HepG2 (cell line): ENCODE data around the gene PSMB8. TPM values are rescaled to one million over a fixed set of nuclear protein-coding genes. Genes with fewer than 3 reads are reported as not detected.

Experiments
- CSRNP1 ChIP-seq: sonication (generic); formaldehyde crosslinking; IDR thresholded peaks from 2 replicates; pipeline ENCODE4 v1.8.1; 2023; ENCODE audit warnings: mild to moderate bottlenecking, missing genetic modification reagents
- E2F2 ChIP-seq: sonication (generic); formaldehyde crosslinking; IDR thresholded peaks from 2 replicates; pipeline ENCODE4 v1.4.0; 2020; ENCODE audit warnings: missing genetic modification reagents, borderline replicate concordance
- GZF1 ChIP-seq: sonication (generic); formaldehyde crosslinking; IDR thresholded peaks from 2 replicates; pipeline ENCODE4 v1.5.1; 2020; ENCODE audit warnings: mild to moderate bottlenecking, missing genetic modification reagents
- HNF1B ChIP-seq: sonication (generic); formaldehyde crosslinking; IDR thresholded peaks from 2 replicates; pipeline ENCODE4 v1.5.1; 2020; ENCODE audit warnings: mild to moderate bottlenecking, moderate library complexity, missing genetic modification reagents
- MYC ChIP-seq: sonication (generic); formaldehyde crosslinking; IDR thresholded peaks from 2 replicates; pipeline ENCODE4 v1.9.0; 2021; ENCODE audit warnings: missing genetic modification reagents, borderline replicate concordance
- NFKB2 ChIP-seq: sonication (generic); formaldehyde crosslinking; IDR thresholded peaks from 2 replicates; pipeline ENCODE4 v1.4.0; 2020; ENCODE audit warnings: missing genetic modification reagents, borderline replicate concordance
- PLSCR1 ChIP-seq: sonication (generic); formaldehyde crosslinking; IDR thresholded peaks from 2 replicates; pipeline ENCODE4 v1.5.0; 2020; ENCODE audit warnings: missing genetic modification reagents, mild to moderate bottlenecking, borderline replicate concordance
- RXRA ChIP-seq: sonication (generic); formaldehyde crosslinking; IDR thresholded peaks from 2 replicates; pipeline ENCODE4 v1.5.1; 2020; ENCODE audit warnings: missing genetic modification reagents
- RXRB ChIP-seq: IDR thresholded peaks from 2 replicates; pipeline ENCODE4 v1.6.1; 2016; ENCODE audit warnings: borderline replicate concordance, missing genetic modification reagents, missing compliant biosample characterization
- SP4 ChIP-seq: sonication (generic); formaldehyde crosslinking; IDR thresholded peaks from 2 replicates; pipeline ENCODE4 v1.8.1; 2023; ENCODE audit warnings: mild to moderate bottlenecking, missing genetic modification reagents
- SPEN ChIP-seq: sonication (generic); formaldehyde crosslinking; IDR thresholded peaks from 2 replicates; pipeline ENCODE4 v1.5.1; 2020; ENCODE audit warnings: low read depth, mild to moderate bottlenecking, missing genetic modification reagents
- TAF15 ChIP-seq: fragments of 200-400 bp; formaldehyde crosslinking; IDR thresholded peaks from one replicate; pipeline ENCODE4 v1.6.1; 2018; ENCODE audit warnings: mild to moderate bottlenecking, low read depth, low read length; ENCODE audit not compliant: poor library complexity, severe bottlenecking
- THAP11 ChIP-seq: IDR thresholded peaks from 2 replicates; pipeline ENCODE4 v1.6.1; 2016; ENCODE audit warnings: missing biosample characterization, missing genetic modification reagents
- TOPORS ChIP-seq: sonication (generic); formaldehyde crosslinking; IDR thresholded peaks from 2 replicates; pipeline ENCODE4 v1.8.0; 2023; ENCODE audit warnings: mild to moderate bottlenecking, missing genetic modification reagents
- ZMYM4 ChIP-seq: sonication (generic); formaldehyde crosslinking; IDR thresholded peaks from 2 replicates; pipeline ENCODE4 v1.8.1; 2023; ENCODE audit warnings: mild to moderate bottlenecking, missing genetic modification reagents
- ZNF572 ChIP-seq: sonication (generic); formaldehyde crosslinking; IDR thresholded peaks from 2 replicates; pipeline ENCODE4 v1.5.1; 2020; ENCODE audit warnings: mild to moderate bottlenecking, missing genetic modification reagents
- ZNF598 ChIP-seq: sonication (generic); formaldehyde crosslinking; IDR thresholded peaks from 2 replicates; pipeline ENCODE4 v1.5.1; 2020; ENCODE audit warnings: mild to moderate bottlenecking, missing genetic modification reagents, borderline replicate concordance
- ZNF878 ChIP-seq: sonication (generic); formaldehyde crosslinking; IDR thresholded peaks from 2 replicates; pipeline ENCODE4 v1.8.1; 2023; ENCODE audit warnings: mild to moderate bottlenecking, missing genetic modification reagents, moderate library complexity
- polyA plus RNA-seq, 8 experiments: library from polyadenylated mRNA; depleted of rRNA in 3 of 8; stranded (reverse) in 7 of 8; unstranded in 1 of 8; fragments of >200 nt; fragmentation: Illumina TruSeq in 4 of 8; extraction: Trizol in 4 of 8; gene quantifications; 2 replicates each; pipeline versions ENCODE4 v1.2.1 to v1.2.3, GENCODE V29; 2011 to 2016; ENCODE audit warnings: low read depth in 4 of 8, missing spikeins in 1 of 8, mixed read lengths in 1 of 8; ENCODE audit not compliant: insufficient read depth in 1 of 8
- total RNA-seq, 5 experiments: library from RNA; depleted of rRNA; stranded (reverse); fragments of >200 nt; fragmentation: Illumina TruSeq; extraction: Trizol; gene quantifications; 2 replicates each; pipeline ENCODE4 v1.2.3, GENCODE V29; 2016; ENCODE audit warnings: low read depth in 1 of 5
- TF ChIP-seq, protein P1 (sequence below): sonication (generic); formaldehyde crosslinking; IDR thresholded peaks from 2 replicates; pipeline ENCODE4 v1.8.0; 2022; ENCODE audit warnings: missing genetic modification reagents, mild to moderate bottlenecking, borderline replicate concordance
- TF ChIP-seq, protein P2 (sequence below): sonication (generic); formaldehyde crosslinking; IDR thresholded peaks from 2 replicates; pipeline ENCODE4 v1.5.0; 2020; ENCODE audit warnings: mild to moderate bottlenecking, missing genetic modification reagents, borderline replicate concordance

The PSMB8 gene
- total and polyA plus RNA-seq, 2 of the 13 experiments (the other 11 are each of a cell fraction or from before 2014, with no cell fraction given): 30.7 to 64.7 TPM

DNA sequence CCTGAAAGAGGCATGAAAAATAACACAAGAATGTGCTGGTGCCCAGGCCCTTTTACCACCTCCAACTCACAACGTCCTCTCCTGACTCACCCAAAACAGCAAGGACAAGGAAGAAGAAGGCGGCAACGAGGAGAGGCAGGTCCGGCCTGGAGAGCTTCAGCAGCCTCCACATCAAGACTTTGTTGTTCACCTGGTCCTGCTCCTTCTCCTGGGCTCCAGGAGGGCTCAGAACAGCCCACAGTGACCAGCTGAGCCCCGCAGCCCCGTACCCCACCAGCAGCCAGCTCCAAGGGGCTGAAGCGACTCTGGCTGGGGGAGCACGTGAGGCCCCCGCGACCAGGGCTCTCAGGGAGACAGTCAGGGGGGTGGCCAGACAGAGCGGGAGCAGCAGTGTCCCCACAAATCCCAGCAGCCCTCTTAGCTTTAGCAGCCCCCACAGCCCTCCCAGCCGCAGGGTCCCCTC, 6.2 kb downstream of the PSMB8 start (continued):
- 0 out of 2 replicates have a peak, but pooled peaks have one; percentile 12 for TF ChIP-seq CSRNP1 (CRISPR knock-in tag)
- no peak for TF ChIP-seq RXRB (CRISPR knock-in tag)
- TF ChIP-seq TOPORS (CRISPR knock-in tag): no peak
- peak; percentile 45; the same call in 1 of the 2 replicates for TF ChIP-seq SPEN
- TF ChIP-seq HNF1B (CRISPR knock-in tag): peak; percentile 39; the same call in 1 of the 2 replicates
- TF ChIP-seq GZF1 (CRISPR knock-in tag): peak; percentile 35; the same call in 1 of the 2 replicates
- TF ChIP-seq, protein P1, sequence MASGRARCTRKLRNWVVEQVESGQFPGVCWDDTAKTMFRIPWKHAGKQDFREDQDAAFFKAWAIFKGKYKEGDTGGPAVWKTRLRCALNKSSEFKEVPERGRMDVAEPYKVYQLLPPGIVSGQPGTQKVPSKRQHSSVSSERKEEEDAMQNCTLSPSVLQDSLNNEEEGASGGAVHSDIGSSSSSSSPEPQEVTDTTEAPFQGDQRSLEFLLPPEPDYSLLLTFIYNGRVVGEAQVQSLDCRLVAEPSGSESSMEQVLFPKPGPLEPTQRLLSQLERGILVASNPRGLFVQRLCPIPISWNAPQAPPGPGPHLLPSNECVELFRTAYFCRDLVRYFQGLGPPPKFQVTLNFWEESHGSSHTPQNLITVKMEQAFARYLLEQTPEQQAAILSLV (CRISPR knock-in tag): peak; percentile 69; the same call in 1 of the 2 replicates
- TF ChIP-seq ZNF598: peak; percentile 58; the same call in 1 of the 2 replicates
- TF ChIP-seq SP4 (CRISPR knock-in tag): 0 out of 2 replicates have a peak, but pooled peaks have one; percentile 18
- no peak for TF ChIP-seq E2F2 (CRISPR knock-in tag)
- peak; percentile 13; the same call in 1 of the 2 replicates for TF ChIP-seq ZMYM4 (CRISPR knock-in tag)
- TF ChIP-seq THAP11 (CRISPR knock-in tag): peak; percentile 6; the same call in 1 of the 2 replicates
- TF ChIP-seq PLSCR1: no peak
- 0 out of 2 replicates have a peak, but pooled peaks have one; percentile 35 for TF ChIP-seq NFKB2 (CRISPR knock-in tag)
- 0 out of 2 replicates have a peak, but pooled peaks have one; percentile 53 for TF ChIP-seq ZNF878 (CRISPR knock-in tag)
- TF ChIP-seq RXRA (CRISPR knock-in tag): 0 out of 2 replicates have a peak, but pooled peaks have one; percentile 26
- 0 out of 2 replicates have a peak, but pooled peaks have one; percentile 30 for TF ChIP-seq MYC (CRISPR knock-in tag)
- peak; percentile 69 for TF ChIP-seq TAF15
- TF ChIP-seq, protein P2, sequence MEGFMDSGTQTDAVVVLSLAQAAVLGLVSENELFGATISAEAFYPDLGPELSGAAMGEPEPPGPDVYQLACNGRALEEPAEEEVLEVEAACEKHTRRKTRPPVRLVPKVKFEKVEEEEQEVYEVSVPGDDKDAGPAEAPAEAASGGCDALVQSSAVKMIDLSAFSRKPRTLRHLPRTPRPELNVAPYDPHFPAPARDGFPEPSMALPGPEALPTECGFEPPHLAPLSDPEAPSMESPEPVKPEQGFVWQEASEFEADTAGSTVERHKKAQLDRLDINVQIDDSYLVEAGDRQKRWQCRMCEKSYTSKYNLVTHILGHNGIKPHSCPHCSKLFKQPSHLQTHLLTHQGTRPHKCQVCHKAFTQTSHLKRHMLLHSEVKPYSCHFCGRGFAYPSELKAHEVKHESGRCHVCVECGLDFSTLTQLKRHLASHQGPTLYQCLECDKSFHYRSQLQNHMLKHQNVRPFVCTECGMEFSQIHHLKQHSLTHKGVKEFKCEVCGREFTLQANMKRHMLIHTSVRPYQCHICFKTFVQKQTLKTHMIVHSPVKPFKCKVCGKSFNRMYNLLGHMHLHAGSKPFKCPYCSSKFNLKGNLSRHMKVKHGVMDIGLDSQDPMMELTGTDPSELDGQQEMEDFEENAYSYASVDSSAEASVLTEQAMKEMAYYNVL (CRISPR knock-in tag): 0 out of 2 replicates have a peak, but pooled peaks have one; percentile 34
- peak; percentile 60; the same call in 1 of the 2 replicates for TF ChIP-seq ZNF572
